OCI-LY3 (cell line): ENCODE measurements around the gene IRX1.

Experiments used
- CTCF ChIP-seq: fragments of 200-600, 300-600 bp; sonication (generic); IDR thresholded peaks from 2 replicates; pipeline ENCODE4 v1.5.1; 2014; ENCODE audit warnings: antibody characterized with exemption, low read length, low read depth
- EZH2phosphoT487 ChIP-seq: fragments of 200-600 bp; shearing (Covaris generic); IDR thresholded peaks from 2 replicates; pipeline ENCODE4 v1.6.1; 2018; ENCODE audit warnings: antibody characterized with exemption, mixed run types, low read depth

GRCh38 chr5:3604501-3604900 is 8.9 kb downstream of the IRX1 start:
- TF ChIP-seq CTCF (no peak), EZH2phosphoT487 (no peak)
